ENCODE measurements around the gene ZKSCAN5. TPM values are rescaled to one million over a fixed set of nuclear protein-coding genes. Genes with fewer than 3 reads are reported as not detected.

ZKSCAN5 gene
- total and polyA plus RNA-seq, 7 experiments from 2014 or later: 4.1 to 11.0 (median 8.1) TPM

GRCh38 chr7:99551334-99551733 is 46.9 kb downstream of the ZKSCAN5 start:
- POLR2A ChIA-PET: interaction anchor here (0.7 to 1.7 kb wide), 11 partner anchors 8 to 368 kb away, joined by 3 to 12 read pairs (median 5); partner anchors contain the start of genes TRIM4, ZKSCAN5, ZNF394 and ZNF655

GRCh38 chr7:99551767-99552463 is 47.5 kb downstream of the ZKSCAN5 start, which contains the start of gene FAM200A:
Gene FAM200A (minus strand): TSS chr7:99552114. CDS start chr7:99548407, 3,707 bp downstream.
- H3K36me3 Mint-ChIP-seq: peaks cover 6 to 54% (median 21%) of the 10 kb centered on the region in 5 donors
- H3K36me3 ChIP-seq (ENCODE audit: control insufficient read depth in 2 of 3, insufficient read depth in 3 of 3, low read length in 3 of 3): peaks cover 0 to 30% (median 0%) of the 10 kb centered on the region in 3 experiments
- peak within 1 kb of the TSS; percentile 93 for H3K4me3 ChIP-seq (ENCODE audit: low read length)
- peak within 1 kb of the TSS; percentile 73 to 98 (median 95) for H3K27ac Mint-ChIP-seq
- H3K9me3 Mint-ChIP-seq: peaks cover 3 to 15% (median 4%) of the 10 kb centered on the region in 11 donors
- peak within 1 kb of the TSS; percentile 85 to 95 (median 90) for H3K4me3 Mint-ChIP-seq
- peaks cover 17 to 23% of the 10 kb centered on the region in 2 donors for H3K4me1 ChIP-seq (ENCODE audit: control insufficient read depth in 2 of 2, insufficient read depth in 2 of 2, low read length in 2 of 2)
- H3K27me3 Mint-ChIP-seq: no peaks in the 10 kb centered on the region
- H3K27ac ChIP-seq (ENCODE audit: low read depth, low read length): peak within 1 kb of the TSS; percentile 95
- peaks cover 23 to 62% (median 48%) of the 10 kb centered on the region in 7 donors for H3K4me1 Mint-ChIP-seq
- ATAC-seq (peak; percentile 99), DNase-seq (peak; percentile 62 to 88 (median 83))
- intact Hi-C loops (cut with micrococcal nuclease): loop anchor here (1.0 to 10.0 kb wide), 7 partner anchors 48 to 1285 kb away; partner anchors contain the start of genes ZKSCAN5 (in 2 of the 2), ZNF394 (in 2 of the 2), AP4M1 (in 1 of the 2) and BUD31 (in 1 of the 2)
- CTCF ChIA-PET: interaction anchor here (0.6 kb wide), 1 partner anchor 439 kb away, joined by 3 read pairs; no protein-coding TSS in a partner anchor
- no peaks in the 10 kb centered on the region for H3K27me3 ChIP-seq (ENCODE audit: control insufficient read depth in 2 of 2, insufficient read depth in 2 of 2, low read length in 2 of 2)
- POLR2A ChIA-PET: interaction anchor here (0.6 to 1.4 kb wide), 12 partner anchors 9 to 1062 kb away, joined by 3 to 12 read pairs (median 4); partner anchors contain the start of genes TRIM4, ZKSCAN5, ZNF394 and ZSCAN25
- H3K9me3 ChIP-seq (ENCODE audit: control insufficient read depth in 2 of 3, low read length in 3 of 3): no peaks in the 10 kb centered on the region

More at GRCh38 chr7:99551334-99551733, 46.9 kb downstream of the ZKSCAN5 start:
- Histone ChIP-seq H3K36me3 (ENCODE audit: control insufficient read depth in 2 of 3, insufficient read depth in 3 of 3, low read length in 3 of 3) (peaks cover 0 to 30% (median 0%) of the 10 kb centered on the region in 3 experiments), H3K9me3 (ENCODE audit: control insufficient read depth in 2 of 3, low read length in 3 of 3) (no peaks in the 10 kb centered on the region), H3K4me1 (ENCODE audit: control insufficient read depth in 2 of 2, insufficient read depth in 2 of 2, low read length in 2 of 2) (peaks cover 15 to 21% of the 10 kb centered on the region in 2 donors), H3K4me3 (ENCODE audit: low read length) (peak overlapping the region; percentile 93), H3K27ac (ENCODE audit: low read depth, low read length) (peak overlapping the region; percentile 95), H3K27me3 (ENCODE audit: control insufficient read depth in 2 of 2, insufficient read depth in 2 of 2, low read length in 2 of 2) (no peaks in the 10 kb centered on the region)
- peaks cover 3 to 18% (median 4%) of the 10 kb centered on the region in 11 donors for H3K9me3 Mint-ChIP-seq
- peak overlapping the region; percentile 85 to 95 (median 90) for H3K4me3 Mint-ChIP-seq
- CTCF ChIA-PET: no interaction called here
- H3K27ac Mint-ChIP-seq: peak overlapping the region; percentile 73 to 98 (median 95)
- H3K4me1 Mint-ChIP-seq: peaks cover 23 to 56% (median 45%) of the 10 kb centered on the region in 7 donors
- ATAC-seq (peak; percentile 3), DNase-seq (peak in 3 of 9 donors; percentile 8 to 13 (median 9))
- H3K36me3 Mint-ChIP-seq: peaks cover 6 to 59% (median 26%) of the 10 kb centered on the region in 5 donors
- intact Hi-C loops (cut with micrococcal nuclease): loop anchor here (5.0 to 10.0 kb wide), 2 partner anchors 553 to 1286 kb away; partner anchors contain the start of genes AP4M1 (in 1 of the 2) and MCM7 (in 1 of the 2)
- no peaks in the 10 kb centered on the region for H3K27me3 Mint-ChIP-seq

- H3K4me3 Mint-ChIP-seq: peak overlapping the region; percentile 23 to 92 (median 48)
These were observed 48.6 kb downstream of the ZKSCAN5 start for GRCh38 chr7:99553039-99553438.

GRCh38 chr7:99554939-99555338 is 50.5 kb downstream of the ZKSCAN5 start:
- peak overlapping the region; percentile 42 for H3K27ac ChIP-seq (ENCODE audit: low read depth, low read length)
- H3K4me1 Mint-ChIP-seq: peaks cover 23 to 72% (median 54%) of the 10 kb centered on the region in 7 donors
- peak overlapping the region in 4 of 10 donors; percentile 6 to 21 (median 10) for H3K4me3 Mint-ChIP-seq

More at GRCh38 chr7:99553039-99553438, 48.6 kb downstream of the ZKSCAN5 start:
- Histone ChIP-seq H3K36me3 (ENCODE audit: control insufficient read depth in 2 of 3, insufficient read depth in 3 of 3, low read length in 3 of 3) (peaks cover 0 to 21% (median 0%) of the 10 kb centered on the region in 3 experiments), H3K27me3 (ENCODE audit: control insufficient read depth in 2 of 2, insufficient read depth in 2 of 2, low read length in 2 of 2) (no peaks in the 10 kb centered on the region), H3K27ac (ENCODE audit: low read depth, low read length) (peak overlapping the region; percentile 24), H3K9me3 (ENCODE audit: control insufficient read depth in 2 of 3, low read length in 3 of 3) (no peaks in the 10 kb centered on the region), H3K4me1 (ENCODE audit: control insufficient read depth in 2 of 2, insufficient read depth in 2 of 2, low read length in 2 of 2) (peaks cover 25 to 29% of the 10 kb centered on the region in 2 donors), H3K4me3 (ENCODE audit: low read length) (no peak overlapping the region)
- Mint-ChIP-seq H3K4me1 (peaks cover 23 to 73% (median 59%) of the 10 kb centered on the region in 7 donors), H3K36me3 (peaks cover 4 to 53% (median 15%) of the 10 kb centered on the region in 5 donors), H3K9me3 (peaks cover 2 to 12% (median 3%) of the 10 kb centered on the region in 11 donors), H3K27me3 (no peaks in the 10 kb centered on the region), H3K27ac (peak overlapping the region in 8 of 9 donors; percentile 20 to 98 (median 68))
- ChIA-PET CTCF (no interaction called here), POLR2A (no interaction called here)
- DNase-seq: no peak
- intact Hi-C loops (cut with micrococcal nuclease): loop anchor here (5.0 to 10.0 kb wide), 2 partner anchors 552 to 1284 kb away; partner anchors contain the start of genes AP4M1 (in 1 of the 2) and MCM7 (in 1 of the 2)
- ATAC-seq: no peak

GRCh38 chr7:99557196-99557607 is 52.7 kb downstream of the ZKSCAN5 start:
- ATAC-seq (no peak), DNase-seq (no peak)
- ChIA-PET CTCF (interaction anchor here (0.7 to 0.8 kb wide), 2 partner anchors 259 to 531 kb away, joined by 3 to 4 read pairs; no protein-coding TSS in a partner anchor), POLR2A (interaction anchor here (0.6 to 4.6 kb wide), 17 partner anchors 8 to 780 kb away, joined by 3 to 52 read pairs (median 4); partner anchors contain the start of genes ATP5MF, BUD31, COPS6 and CPSF4)
- peaks cover 3 to 51% (median 14%) of the 10 kb centered on the region in 5 donors for H3K36me3 Mint-ChIP-seq
- H3K27me3 Mint-ChIP-seq: no peaks in the 10 kb centered on the region
- Histone ChIP-seq H3K4me1 (ENCODE audit: control insufficient read depth in 2 of 2, insufficient read depth in 2 of 2, low read length in 2 of 2) (peaks cover 29 to 30% of the 10 kb centered on the region in 2 donors), H3K4me3 (ENCODE audit: low read length) (peak overlapping the region; percentile 85), H3K27ac (ENCODE audit: low read depth, low read length) (peak overlapping the region; percentile 99), H3K36me3 (ENCODE audit: control insufficient read depth in 2 of 3, insufficient read depth in 3 of 3, low read length in 3 of 3) (peaks cover 0 to 37% (median 10%) of the 10 kb centered on the region in 3 experiments), H3K9me3 (ENCODE audit: control insufficient read depth in 2 of 3, low read length in 3 of 3) (no peaks in the 10 kb centered on the region), H3K27me3 (ENCODE audit: control insufficient read depth in 2 of 2, insufficient read depth in 2 of 2, low read length in 2 of 2) (no peaks in the 10 kb centered on the region)
- H3K9me3 Mint-ChIP-seq: no peaks in the 10 kb centered on the region
- intact Hi-C loops (cut with micrococcal nuclease): loop anchor here (5.0 to 10.0 kb wide), 3 partner anchors 415 to 548 kb away; partner anchors contain the start of genes AP4M1 (in 1 of the 2), MCM7 (in 1 of the 2), SMURF1 (in 1 of the 2) and ZNF3 (in 1 of the 2)
- peaks cover 28 to 75% (median 62%) of the 10 kb centered on the region in 7 donors for H3K4me1 Mint-ChIP-seq
- peak overlapping the region; percentile 95 to 100 (median 99) for H3K27ac Mint-ChIP-seq
- H3K4me3 Mint-ChIP-seq: peak overlapping the region; percentile 94 to 100 (median 97)

More at GRCh38 chr7:99554939-99555338, 50.5 kb downstream of the ZKSCAN5 start:
- Histone ChIP-seq H3K4me3 (ENCODE audit: low read length) (no peak overlapping the region), H3K36me3 (ENCODE audit: control insufficient read depth in 2 of 3, insufficient read depth in 3 of 3, low read length in 3 of 3) (peaks cover 0 to 23% (median 0%) of the 10 kb centered on the region in 3 experiments), H3K27me3 (ENCODE audit: control insufficient read depth in 2 of 2, insufficient read depth in 2 of 2, low read length in 2 of 2) (no peaks in the 10 kb centered on the region), H3K4me1 (ENCODE audit: control insufficient read depth in 2 of 2, insufficient read depth in 2 of 2, low read length in 2 of 2) (peaks cover 33 to 34% of the 10 kb centered on the region in 2 donors), H3K9me3 (ENCODE audit: control insufficient read depth in 2 of 3, low read length in 3 of 3) (no peaks in the 10 kb centered on the region)
- peaks cover 0 to 4% (median 0%) of the 10 kb centered on the region in 11 donors for H3K9me3 Mint-ChIP-seq
- intact Hi-C loops (cut with micrococcal nuclease): loop anchor here (5.0 to 10.0 kb wide), 4 partner anchors 413 to 1282 kb away; partner anchors contain the start of genes AP4M1 (in 1 of the 2), MCM7 (in 1 of the 2), SMURF1 (in 1 of the 2) and ZNF3 (in 1 of the 2)
- CTCF ChIA-PET: no interaction called here
- POLR2A ChIA-PET: no interaction called here
- ATAC-seq: no peak
- no peaks in the 10 kb centered on the region for H3K27me3 Mint-ChIP-seq
- peak overlapping the region in 7 of 9 donors; percentile 23 to 81 (median 55) for H3K27ac Mint-ChIP-seq
- no peak for DNase-seq
- H3K36me3 Mint-ChIP-seq: peaks cover 0 to 39% (median 7%) of the 10 kb centered on the region in 5 donors

All from naive thymus-derived CD4-positive, alpha-beta T cell (primary cell).